HG02623 (cell line): Measurements from ENCODE around the gene TMEM59L.

Experiments
- ATAC-seq: cut with Tn5 transposase; IDR thresholded peaks from one replicate; pipeline ENCODE4 v1.9.1; 2021; ENCODE audit warnings: moderate library complexity; ENCODE audit not compliant: unreplicated experiment

Gene TMEM59L

GRCh38 chr19:18636183-18636968 lies 23.7 kb downstream of the TMEM59L start:
- peak; percentile 82 for ATAC-seq

GRCh38 chr19:18636969-18637629 lies 24.4 kb downstream of the TMEM59L start, which contains the start of gene KLHL26:
KLHL26 (plus strand) TSS chr19:18637028; CDS start chr19:18637055, 27 bp downstream.
- no peak for ATAC-seq

- ATAC-seq = no peak
Observed at GRCh38 chr19:18637673-18638630, 25.3 kb downstream of the TMEM59L start.

GRCh38 chr19:18639706-18640243 lies 27.1 kb downstream of the TMEM59L start:
- ATAC-seq = no peak

GRCh38 chr19:18644196-18645034 lies 31.7 kb downstream of the TMEM59L start:
- ATAC-seq = no peak

DNA sequence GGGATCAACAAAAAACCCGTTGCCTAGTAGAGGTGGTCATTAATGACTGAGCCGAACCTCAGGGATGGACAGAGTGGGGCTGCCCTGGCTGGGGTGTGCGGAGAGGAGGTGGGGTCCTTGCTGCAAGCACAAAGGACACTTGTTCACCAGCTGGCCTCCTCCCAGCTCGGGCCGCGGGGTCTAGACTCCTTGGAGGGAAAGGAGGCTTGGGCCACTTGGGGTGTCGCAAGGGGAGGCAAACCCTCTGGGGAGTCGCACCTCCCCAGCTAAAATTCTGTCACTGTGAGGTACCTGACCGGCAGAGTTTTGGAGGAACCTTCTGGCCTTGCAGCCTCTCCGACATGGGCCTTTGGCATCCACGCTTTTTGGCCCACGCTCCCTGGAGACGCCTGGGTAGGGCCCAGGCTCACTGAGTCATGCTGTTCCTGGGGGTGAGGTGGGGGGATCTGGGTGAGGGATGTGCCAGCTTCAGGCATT lies 32.4 kb downstream of the TMEM59L start:
- no peak for ATAC-seq

DNA sequence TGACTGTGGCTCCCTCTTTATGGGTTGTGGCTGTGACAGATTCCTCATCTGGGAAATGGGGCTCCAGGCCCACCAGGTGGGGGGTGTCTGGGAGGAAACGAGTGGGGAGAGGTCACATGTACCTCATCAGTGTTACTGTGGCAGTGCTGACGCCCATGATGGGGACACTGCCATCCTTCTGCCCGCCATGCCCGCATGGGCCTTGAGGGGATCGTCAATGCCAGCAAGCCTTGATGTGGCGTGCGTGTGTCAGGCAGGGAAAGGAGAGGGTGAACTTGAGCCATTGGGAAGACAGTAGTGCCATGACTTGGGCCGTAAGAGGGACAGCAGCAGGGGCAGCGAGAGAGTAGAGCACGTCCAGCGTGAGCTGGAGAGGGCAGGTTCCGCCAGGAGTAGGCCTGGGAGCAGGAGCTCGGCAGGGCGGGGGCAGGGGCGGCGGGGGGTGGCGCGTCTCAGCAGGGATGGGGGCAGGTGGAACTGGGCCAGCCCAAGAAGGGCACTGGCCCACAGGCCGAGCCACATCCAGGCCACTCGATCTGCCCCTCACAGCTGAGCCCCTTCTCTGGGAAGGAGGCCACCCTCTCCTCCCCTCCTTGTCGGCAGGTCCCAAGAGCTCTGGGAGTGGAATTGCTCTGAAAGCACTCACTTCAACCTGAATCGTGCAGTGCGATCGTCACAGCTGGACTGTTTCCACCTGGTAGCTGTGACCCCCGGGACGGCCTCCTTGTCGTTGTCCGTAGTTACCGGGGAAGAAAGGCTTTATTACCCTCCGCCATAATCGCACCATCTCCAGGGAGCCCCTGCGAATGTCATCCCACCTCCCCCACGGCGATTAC lies 34.1 kb downstream of the TMEM59L start:
- ATAC-seq = no peak

GRCh38 chr19:18647371-18647767 lies 34.7 kb downstream of the TMEM59L start:
- no peak for ATAC-seq

DNA sequence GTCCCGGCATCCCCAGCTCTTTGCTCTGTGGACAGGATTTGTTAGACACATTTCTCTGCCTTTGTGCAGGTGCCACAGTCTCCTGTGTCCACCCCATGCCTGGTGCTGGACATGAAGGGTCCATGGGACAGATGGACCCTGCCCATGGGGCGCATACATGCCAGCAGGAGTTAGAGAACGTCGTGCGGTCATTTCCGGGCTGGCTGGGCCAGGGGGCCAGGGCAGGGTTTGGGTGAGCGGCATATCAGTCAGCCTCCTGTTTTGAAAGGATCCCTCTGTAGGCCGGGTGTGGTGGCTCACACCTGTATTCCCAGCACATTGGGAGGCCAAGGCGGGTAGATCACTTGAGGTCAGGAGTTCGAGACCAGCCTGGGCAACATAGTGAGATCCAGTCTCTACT lies 35.1 kb downstream of the TMEM59L start:
- ATAC-seq = no peak

- no peak for ATAC-seq
Observed at GRCh38 chr19:18648973-18649315, 36.3 kb downstream of the TMEM59L start.

DNA sequence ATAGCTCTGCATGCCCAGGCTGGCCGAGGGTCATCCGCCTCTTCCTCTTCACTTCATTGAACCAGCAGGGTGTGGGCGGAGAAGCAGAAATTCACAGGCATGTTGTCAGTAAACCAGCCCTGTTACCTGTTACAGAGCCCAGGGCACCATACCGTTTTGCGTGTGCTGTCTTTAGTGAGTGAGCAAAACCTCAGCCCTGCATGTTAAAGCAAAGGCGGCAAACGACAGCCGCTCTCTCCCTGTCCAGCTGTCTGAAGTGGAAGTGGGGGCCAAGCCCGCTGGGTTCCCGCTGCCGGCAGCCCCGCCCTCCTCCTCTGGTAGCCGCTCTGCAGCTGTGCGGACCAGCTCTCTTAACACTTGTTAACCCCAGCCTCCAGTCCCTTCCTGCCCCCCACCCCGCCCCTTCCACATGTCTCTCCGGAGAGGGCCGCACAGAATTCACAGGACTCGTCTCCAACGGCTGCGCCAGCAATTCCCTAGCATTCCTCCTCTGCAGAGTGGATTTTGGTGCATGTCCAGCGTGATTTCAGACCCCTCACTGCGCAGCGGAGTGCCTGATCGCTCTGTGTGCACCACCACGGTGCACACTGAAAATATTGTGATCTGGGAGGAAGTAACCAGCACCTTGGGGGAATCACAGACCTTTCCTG lies 36.8 kb downstream of the TMEM59L start:
- ATAC-seq = no peak

DNA sequence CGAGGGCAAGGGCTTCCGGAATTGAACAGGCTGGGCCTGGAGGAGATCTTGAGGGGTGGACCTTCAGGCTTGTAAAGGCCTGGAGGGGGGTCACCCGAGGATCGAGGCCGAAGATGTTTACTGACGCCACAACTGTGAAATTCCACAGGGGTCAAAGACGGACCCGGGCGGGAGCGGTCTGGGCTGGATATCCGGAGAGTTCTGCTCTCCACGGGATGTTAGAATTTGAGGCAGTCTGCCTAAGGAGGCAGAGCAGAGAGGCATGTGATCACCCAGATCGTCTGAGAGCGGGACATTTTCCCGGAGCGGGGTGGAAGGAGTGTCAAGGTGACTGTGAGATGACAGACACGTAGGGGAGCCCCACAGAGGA lies 37.3 kb downstream of the TMEM59L start:
- no peak for ATAC-seq

- no peak for ATAC-seq
Observed at GRCh38 chr19:18650468-18651041, 37.9 kb downstream of the TMEM59L start.

GRCh38 chr19:18651300-18651699 lies 38.6 kb downstream of the TMEM59L start:
- ATAC-seq = no peak

- ATAC-seq = no peak
Observed at GRCh38 chr19:18651733-18652132, 39.1 kb downstream of the TMEM59L start.

DNA sequence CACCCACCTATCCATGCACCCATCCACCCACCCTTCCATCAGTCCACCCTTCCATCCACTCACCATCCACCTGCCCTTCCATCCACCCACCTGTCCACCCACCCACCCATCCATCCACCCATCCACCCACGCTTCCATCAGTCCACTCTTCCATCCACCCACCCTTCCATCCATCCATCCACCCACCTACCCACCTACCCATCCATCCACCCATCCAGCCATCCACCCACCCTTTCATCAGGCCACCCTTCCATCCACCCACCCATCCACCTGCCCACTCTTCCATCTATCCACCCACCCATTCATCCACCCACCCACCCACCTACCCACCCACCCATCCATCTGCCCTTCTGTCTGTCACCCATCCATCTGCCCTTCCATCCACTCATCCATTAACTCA lies 41.2 kb downstream of the TMEM59L start:
- no peak for ATAC-seq

GRCh38 chr19:18654469-18654868 lies 41.8 kb downstream of the TMEM59L start:
- no peak for ATAC-seq

- ATAC-seq = no peak
Observed at GRCh38 chr19:18655173-18655844, 42.6 kb downstream of the TMEM59L start.
